HepG2 (cell line): Measurements from ENCODE around the gene PIP4K2B. TPM values are rescaled to one million over a fixed set of nuclear protein-coding genes. Genes with fewer than 3 reads are reported as not detected.

Source experiments
- CREBL2 ChIP-seq: sonication (generic); formaldehyde crosslinking; IDR thresholded peaks from 2 replicates; pipeline ENCODE4 v1.8.1; 2023; ENCODE audit warnings: missing genetic modification reagents, mild to moderate bottlenecking, borderline replicate concordance
- HCFC1 ChIP-seq: fragments of 150-350 bp; IDR thresholded peaks from 2 replicates; pipeline ENCODE4 v1.6.1; 2014; ENCODE audit warnings: low read depth, low read length
- NFIB ChIP-seq: sonication (generic); formaldehyde crosslinking; IDR thresholded peaks from 2 replicates; pipeline ENCODE4 v1.9.0; 2021; ENCODE audit warnings: missing genetic modification reagents, mild to moderate bottlenecking, borderline replicate concordance
- NKX3-1 ChIP-seq: sonication (generic); formaldehyde crosslinking; IDR thresholded peaks from 2 replicates; pipeline ENCODE4 v1.5.0; 2020; ENCODE audit warnings: missing genetic modification reagents
- ONECUT2 ChIP-seq: sonication (generic); formaldehyde crosslinking; IDR thresholded peaks from 2 replicates; pipeline ENCODE4 v1.4.0; 2020; ENCODE audit warnings: missing genetic modification reagents
- PAX8 ChIP-seq: sonication (generic); formaldehyde crosslinking; IDR thresholded peaks from 2 replicates; pipeline ENCODE4 v1.8.0; 2022; ENCODE audit warnings: mild to moderate bottlenecking, missing genetic modification reagents, borderline replicate concordance
- RNF2 ChIP-seq: fragments of 450-650 bp; conservative IDR thresholded peaks from 2 replicates; pipeline ENCODE4 v1.6.1; 2016; ENCODE audit warnings: low read depth
- TBP ChIP-seq: sonication (generic); formaldehyde crosslinking; IDR thresholded peaks from 2 replicates; pipeline ENCODE4 v1.5.0; 2020; ENCODE audit warnings: missing genetic modification reagents
- ZNF337 ChIP-seq: sonication (generic); formaldehyde crosslinking; IDR thresholded peaks from 2 replicates; pipeline ENCODE4 v1.5.1; 2020; ENCODE audit warnings: missing genetic modification reagents, low read depth, mild to moderate bottlenecking, borderline replicate concordance
- ZNF510 ChIP-seq: sonication (generic); formaldehyde crosslinking; IDR thresholded peaks from 2 replicates; pipeline ENCODE4 v1.4.0; 2020; ENCODE audit warnings: low read depth, mild to moderate bottlenecking, missing genetic modification reagents
- ZNF687 ChIP-seq: sonication (generic); formaldehyde crosslinking; IDR thresholded peaks from 2 replicates; pipeline ENCODE4 v1.5.1; 2020; ENCODE audit warnings: mild to moderate bottlenecking, missing genetic modification reagents, moderate library complexity
- ZNF839 ChIP-seq: sonication (generic); formaldehyde crosslinking; IDR thresholded peaks from 2 replicates; pipeline ENCODE4 v1.4.0; 2020; ENCODE audit warnings: missing genetic modification reagents, mild to moderate bottlenecking, borderline replicate concordance
- ZSCAN22 ChIP-seq: sonication (generic); formaldehyde crosslinking; IDR thresholded peaks from 2 replicates; pipeline ENCODE4 v1.4.0; 2020; ENCODE audit warnings: mild to moderate bottlenecking, missing genetic modification reagents
- polyA plus RNA-seq, 8 experiments: library from polyadenylated mRNA; depleted of rRNA in 3 of 8; stranded (reverse) in 7 of 8; unstranded in 1 of 8; fragments of >200 nt; fragmentation: Illumina TruSeq in 4 of 8; extraction: Trizol in 4 of 8; gene quantifications; 2 replicates each; pipeline versions ENCODE4 v1.2.1 to v1.2.3, GENCODE V29; 2011 to 2016; ENCODE audit warnings: low read depth in 4 of 8, missing spikeins in 1 of 8, mixed read lengths in 1 of 8; ENCODE audit not compliant: insufficient read depth in 1 of 8
- total RNA-seq, 5 experiments: library from RNA; depleted of rRNA; stranded (reverse); fragments of >200 nt; fragmentation: Illumina TruSeq; extraction: Trizol; gene quantifications; 2 replicates each; pipeline ENCODE4 v1.2.3, GENCODE V29; 2016; ENCODE audit warnings: low read depth in 1 of 5
- TF ChIP-seq, protein P1 (sequence below): sonication (generic); formaldehyde crosslinking; IDR thresholded peaks from 2 replicates; pipeline ENCODE4 v1.4.0; 2020; ENCODE audit warnings: mild to moderate bottlenecking, missing genetic modification reagents, borderline replicate concordance
- TF ChIP-seq, protein P2 (sequence below): sonication (generic); formaldehyde crosslinking; IDR thresholded peaks from 2 replicates; pipeline ENCODE4 v1.4.0; 2020; ENCODE audit warnings: mild to moderate bottlenecking, missing genetic modification reagents
- TF ChIP-seq, protein P3 (sequence below): IDR thresholded peaks from 2 replicates; pipeline ENCODE4 v1.6.1; 2016; ENCODE audit warnings: missing genetic modification reagents, missing compliant biosample characterization

The PIP4K2B gene
- total and polyA plus RNA-seq, 2 of the 13 experiments (the other 11 are each of a cell fraction or from before 2014, with no cell fraction given) = 20.4 to 54.0 TPM

DNA sequence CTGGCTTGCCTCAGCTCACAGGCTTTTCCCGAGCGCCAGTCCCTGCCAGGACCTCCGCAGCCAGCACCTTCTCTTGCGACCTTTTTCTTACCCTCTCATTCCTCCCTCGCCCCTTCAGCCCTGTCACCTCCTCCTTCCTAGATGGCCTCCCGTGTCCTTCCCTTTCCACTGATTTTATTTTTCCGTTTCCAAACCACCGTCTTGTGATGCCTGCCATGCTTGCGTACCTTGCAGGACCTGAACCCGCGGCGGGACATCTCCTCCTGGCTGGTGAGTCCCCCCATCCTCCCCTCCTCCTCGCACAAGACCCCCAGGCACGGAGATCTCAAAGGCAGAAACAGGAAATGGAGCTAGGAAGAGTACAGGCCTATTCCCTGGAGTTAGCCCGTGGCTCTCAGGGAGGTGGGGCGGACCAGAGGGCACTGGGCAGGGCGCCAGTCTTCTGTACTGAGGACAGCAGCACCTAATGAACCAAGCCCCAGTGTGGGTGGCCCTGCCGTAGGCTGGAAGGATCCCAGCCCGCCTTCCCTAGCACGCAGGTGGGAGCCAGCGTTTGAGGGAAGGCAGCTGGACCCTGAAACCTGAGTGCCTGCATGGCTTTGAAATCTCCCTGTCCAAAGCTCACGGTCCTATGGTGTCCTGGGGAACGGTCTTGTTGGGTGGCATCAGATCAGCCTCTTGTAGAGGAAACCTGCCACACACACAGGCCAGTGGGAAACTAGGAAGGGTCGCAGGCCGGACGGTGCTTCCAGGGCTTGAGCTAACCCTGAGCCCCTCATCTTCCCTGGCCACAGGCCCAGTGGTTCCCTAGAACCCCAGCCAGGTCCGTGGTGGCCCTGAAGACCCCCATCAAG is 68.6 kb downstream of the PIP4K2B start (continued):
- TF ChIP-seq, protein P1, sequence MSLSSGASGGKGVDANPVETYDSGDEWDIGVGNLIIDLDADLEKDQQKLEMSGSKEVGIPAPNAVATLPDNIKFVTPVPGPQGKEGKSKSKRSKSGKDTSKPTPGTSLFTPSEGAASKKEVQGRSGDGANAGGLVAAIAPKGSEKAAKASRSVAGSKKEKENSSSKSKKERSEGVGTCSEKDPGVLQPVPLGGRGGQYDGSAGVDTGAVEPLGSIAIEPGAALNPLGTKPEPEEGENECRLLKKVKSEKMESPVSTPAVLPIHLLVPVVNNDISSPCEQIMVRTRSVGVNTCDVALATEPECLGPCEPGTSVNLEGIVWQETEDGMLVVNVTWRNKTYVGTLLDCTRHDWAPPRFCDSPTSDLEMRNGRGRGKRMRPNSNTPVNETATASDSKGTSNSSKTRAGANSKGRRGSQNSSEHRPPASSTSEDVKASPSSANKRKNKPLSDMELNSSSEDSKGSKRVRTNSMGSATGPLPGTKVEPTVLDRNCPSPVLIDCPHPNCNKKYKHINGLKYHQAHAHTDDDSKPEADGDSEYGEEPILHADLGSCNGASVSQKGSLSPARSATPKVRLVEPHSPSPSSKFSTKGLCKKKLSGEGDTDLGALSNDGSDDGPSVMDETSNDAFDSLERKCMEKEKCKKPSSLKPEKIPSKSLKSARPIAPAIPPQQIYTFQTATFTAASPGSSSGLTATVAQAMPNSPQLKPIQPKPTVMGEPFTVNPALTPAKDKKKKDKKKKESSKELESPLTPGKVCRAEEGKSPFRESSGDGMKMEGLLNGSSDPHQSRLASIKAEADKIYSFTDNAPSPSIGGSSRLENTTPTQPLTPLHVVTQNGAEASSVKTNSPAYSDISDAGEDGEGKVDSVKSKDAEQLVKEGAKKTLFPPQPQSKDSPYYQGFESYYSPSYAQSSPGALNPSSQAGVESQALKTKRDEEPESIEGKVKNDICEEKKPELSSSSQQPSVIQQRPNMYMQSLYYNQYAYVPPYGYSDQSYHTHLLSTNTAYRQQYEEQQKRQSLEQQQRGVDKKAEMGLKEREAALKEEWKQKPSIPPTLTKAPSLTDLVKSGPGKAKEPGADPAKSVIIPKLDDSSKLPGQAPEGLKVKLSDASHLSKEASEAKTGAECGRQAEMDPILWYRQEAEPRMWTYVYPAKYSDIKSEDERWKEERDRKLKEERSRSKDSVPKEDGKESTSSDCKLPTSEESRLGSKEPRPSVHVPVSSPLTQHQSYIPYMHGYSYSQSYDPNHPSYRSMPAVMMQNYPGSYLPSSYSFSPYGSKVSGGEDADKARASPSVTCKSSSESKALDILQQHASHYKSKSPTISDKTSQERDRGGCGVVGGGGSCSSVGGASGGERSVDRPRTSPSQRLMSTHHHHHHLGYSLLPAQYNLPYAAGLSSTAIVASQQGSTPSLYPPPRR (CRISPR knock-in tag) = peak; percentile 77
- TF ChIP-seq ZNF337 (CRISPR knock-in tag) (no peak), HCFC1 (no peak), NFIB (CRISPR knock-in tag) (no peak), ONECUT2 (CRISPR knock-in tag) (no peak), ZNF839 (CRISPR knock-in tag) (no peak), ZSCAN22 (0 out of 2 replicates have a peak, but pooled peaks have one; percentile 22), RNF2 (peak; percentile 55), TBP (CRISPR knock-in tag) (no peak), NKX3-1 (CRISPR knock-in tag) (no peak), ZNF510 (CRISPR knock-in tag) (no peak), PAX8 (CRISPR knock-in tag) (no peak), CREBL2 (peak; percentile 47; the same call in 1 of the 2 replicates), ZNF687 (CRISPR knock-in tag) (peak; percentile 94)
- TF ChIP-seq, protein P2, sequence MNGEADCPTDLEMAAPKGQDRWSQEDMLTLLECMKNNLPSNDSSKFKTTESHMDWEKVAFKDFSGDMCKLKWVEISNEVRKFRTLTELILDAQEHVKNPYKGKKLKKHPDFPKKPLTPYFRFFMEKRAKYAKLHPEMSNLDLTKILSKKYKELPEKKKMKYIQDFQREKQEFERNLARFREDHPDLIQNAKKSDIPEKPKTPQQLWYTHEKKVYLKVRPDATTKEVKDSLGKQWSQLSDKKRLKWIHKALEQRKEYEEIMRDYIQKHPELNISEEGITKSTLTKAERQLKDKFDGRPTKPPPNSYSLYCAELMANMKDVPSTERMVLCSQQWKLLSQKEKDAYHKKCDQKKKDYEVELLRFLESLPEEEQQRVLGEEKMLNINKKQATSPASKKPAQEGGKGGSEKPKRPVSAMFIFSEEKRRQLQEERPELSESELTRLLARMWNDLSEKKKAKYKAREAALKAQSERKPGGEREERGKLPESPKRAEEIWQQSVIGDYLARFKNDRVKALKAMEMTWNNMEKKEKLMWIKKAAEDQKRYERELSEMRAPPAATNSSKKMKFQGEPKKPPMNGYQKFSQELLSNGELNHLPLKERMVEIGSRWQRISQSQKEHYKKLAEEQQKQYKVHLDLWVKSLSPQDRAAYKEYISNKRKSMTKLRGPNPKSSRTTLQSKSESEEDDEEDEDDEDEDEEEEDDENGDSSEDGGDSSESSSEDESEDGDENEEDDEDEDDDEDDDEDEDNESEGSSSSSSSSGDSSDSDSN = peak; percentile 90
- TF ChIP-seq, protein P3, sequence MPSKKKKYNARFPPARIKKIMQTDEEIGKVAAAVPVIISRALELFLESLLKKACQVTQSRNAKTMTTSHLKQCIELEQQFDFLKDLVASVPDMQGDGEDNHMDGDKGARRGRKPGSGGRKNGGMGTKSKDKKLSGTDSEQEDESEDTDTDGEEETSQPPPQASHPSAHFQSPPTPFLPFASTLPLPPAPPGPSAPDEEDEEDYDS = peak; percentile 73
